GM12878 (cell line): ENCODE data around the gene RFC4. TPM values are rescaled to one million over a fixed set of nuclear protein-coding genes. Genes with fewer than 3 reads are reported as not detected.
A peak's percentile ranks its signal among the peaks of the same experiment; 100 is the strongest.

Experiments
- KLF5 ChIP-seq: fragments of 450-650 bp; IDR thresholded peaks from 2 replicates; pipeline ENCODE4 v1.6.1; 2014; ENCODE audit warnings: mild to moderate bottlenecking; ENCODE audit not compliant: partially characterized antibody
- NBN ChIP-seq: fragments of 450-650 bp; IDR thresholded peaks from 2 replicates; pipeline ENCODE4 v1.6.1; 2016
- POU2F2 ChIP-seq: IDR thresholded peaks from 3 replicates; pipeline ENCODE4 v1.6.1; 2011; ENCODE audit warnings: low read depth, mild to moderate bottlenecking, low read length, borderline replicate concordance
- TAF1 ChIP-seq: IDR thresholded peaks from 2 replicates; pipeline ENCODE4 v1.6.1; 2011; ENCODE audit warnings: mild to moderate bottlenecking, low read depth, low read length, borderline replicate concordance
- ZSCAN29 ChIP-seq: fragments of 450-650 bp; IDR thresholded peaks from 2 replicates; pipeline ENCODE4 v1.6.1; 2017; ENCODE audit warnings: mild to moderate bottlenecking, moderate library complexity
- polyA plus RNA-seq, 11 experiments: library from polyadenylated mRNA; depleted of rRNA in 4 of 11; unstranded in 6 of 11; stranded (reverse) in 5 of 11; fragments of >200 nt; fragmentation: Nextera tagmentation in 4 of 11; fragmentation: Illumina TruSeq in 1 of 11; extraction: Ambion mirVana in 4 of 11; extraction: Trizol in 1 of 11; gene quantifications; 1 replicate in 1 of 11; 2 replicates in 10 of 11; pipeline versions ENCODE4 v1.2.1 to v1.2.3, GENCODE V29; 2011 to 2016; ENCODE audit warnings: inconsistent platforms in 2 of 11, missing spikeins in 2 of 11, low read depth in 1 of 11
- total RNA-seq, 4 experiments: library from RNA; depleted of rRNA in 3 of 4; stranded (reverse); fragments of >200 nt in 3 of 4; fragmentation: Illumina TruSeq in 1 of 4; extraction: Trizol in 1 of 4; gene quantifications; 2 replicates each; pipeline versions ENCODE4 v1.2.1 to v1.2.3, GENCODE V29; 2013 to 2021
- TF ChIP-seq, protein P1 (sequence below): IDR thresholded peaks from 2 replicates; pipeline ENCODE4 v1.6.1; 2012; ENCODE audit warnings: improper control_type of control experiment, low read depth, low read length; ENCODE audit not compliant: insufficient replicate concordance
- TF ChIP-seq, protein P2 (sequence below): IDR thresholded peaks from 2 replicates; pipeline ENCODE4 v1.6.1; 2011; ENCODE audit warnings: borderline replicate concordance, low read depth, mild to moderate bottlenecking, moderate library complexity, mixed read lengths, low read length; ENCODE audit not compliant: insufficient read depth; ENCODE audit errors: extremely low read length
- TF ChIP-seq, protein P3 (sequence below): fragments of 150-350 bp; IDR thresholded peaks from 2 replicates; pipeline ENCODE4 v1.6.1; 2014; ENCODE audit warnings: mild to moderate bottlenecking, low read depth, low read length
- TF ChIP-seq, protein P4 (sequence below): fragments of 450-650 bp; IDR thresholded peaks from 2 replicates; pipeline ENCODE4 v1.6.1; 2018; ENCODE audit warnings: mild to moderate bottlenecking, low read depth, moderate library complexity; ENCODE audit not compliant: partially characterized antibody
- TF ChIP-seq, protein P5 (sequence below): fragments of 450-650 bp; IDR thresholded peaks from 2 replicates; pipeline ENCODE4 v1.6.1; 2016; ENCODE audit warnings: mild to moderate bottlenecking
- TF ChIP-seq, protein P6 (sequence below): fragments of 450-650 bp; IDR thresholded peaks from 2 replicates; pipeline ENCODE4 v1.6.1; 2018; ENCODE audit warnings: borderline replicate concordance, mild to moderate bottlenecking; ENCODE audit not compliant: partially characterized antibody

The RFC4 gene
- total and polyA plus RNA-seq, 10 of the 15 experiments (the other 5 are each of a cell fraction or from before 2014, with no cell fraction given) = 49.1 to 144 (median 112) TPM

DNA sequence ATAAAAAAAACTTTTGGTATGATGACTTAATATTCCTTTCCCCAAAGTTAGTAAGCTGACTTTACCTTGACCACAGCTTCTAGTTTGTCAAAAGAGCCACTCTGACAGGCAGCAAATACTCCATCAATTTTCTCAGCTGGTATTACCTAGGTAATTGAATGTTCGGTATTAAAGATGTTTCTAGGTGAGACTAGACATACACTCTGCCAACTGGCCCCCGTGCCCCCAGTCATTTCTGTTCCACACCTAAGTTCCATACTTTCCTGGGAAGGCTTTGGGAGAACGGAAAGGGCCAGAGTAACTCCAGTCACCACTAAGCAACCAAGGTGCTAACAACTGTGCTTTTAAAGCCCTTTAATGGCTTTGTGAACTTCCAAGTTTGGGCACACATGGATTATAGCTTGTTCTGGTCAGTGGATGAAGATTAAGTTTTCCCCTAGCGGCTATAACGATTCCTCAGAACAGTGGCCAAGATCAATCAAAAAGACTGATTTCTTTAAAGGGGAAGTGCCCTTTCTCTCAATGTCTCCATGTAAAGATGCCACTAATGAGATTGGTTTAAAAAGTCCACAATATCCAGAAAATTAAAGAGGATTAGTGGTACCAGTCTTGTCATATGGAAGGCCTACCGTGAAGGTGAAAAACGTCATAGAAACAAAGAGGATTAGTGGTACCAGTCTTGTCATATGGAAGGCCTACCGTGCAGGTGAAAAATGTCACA, 15.9 kb downstream of the RFC4 start (continued):
- TF ChIP-seq, protein P1, sequence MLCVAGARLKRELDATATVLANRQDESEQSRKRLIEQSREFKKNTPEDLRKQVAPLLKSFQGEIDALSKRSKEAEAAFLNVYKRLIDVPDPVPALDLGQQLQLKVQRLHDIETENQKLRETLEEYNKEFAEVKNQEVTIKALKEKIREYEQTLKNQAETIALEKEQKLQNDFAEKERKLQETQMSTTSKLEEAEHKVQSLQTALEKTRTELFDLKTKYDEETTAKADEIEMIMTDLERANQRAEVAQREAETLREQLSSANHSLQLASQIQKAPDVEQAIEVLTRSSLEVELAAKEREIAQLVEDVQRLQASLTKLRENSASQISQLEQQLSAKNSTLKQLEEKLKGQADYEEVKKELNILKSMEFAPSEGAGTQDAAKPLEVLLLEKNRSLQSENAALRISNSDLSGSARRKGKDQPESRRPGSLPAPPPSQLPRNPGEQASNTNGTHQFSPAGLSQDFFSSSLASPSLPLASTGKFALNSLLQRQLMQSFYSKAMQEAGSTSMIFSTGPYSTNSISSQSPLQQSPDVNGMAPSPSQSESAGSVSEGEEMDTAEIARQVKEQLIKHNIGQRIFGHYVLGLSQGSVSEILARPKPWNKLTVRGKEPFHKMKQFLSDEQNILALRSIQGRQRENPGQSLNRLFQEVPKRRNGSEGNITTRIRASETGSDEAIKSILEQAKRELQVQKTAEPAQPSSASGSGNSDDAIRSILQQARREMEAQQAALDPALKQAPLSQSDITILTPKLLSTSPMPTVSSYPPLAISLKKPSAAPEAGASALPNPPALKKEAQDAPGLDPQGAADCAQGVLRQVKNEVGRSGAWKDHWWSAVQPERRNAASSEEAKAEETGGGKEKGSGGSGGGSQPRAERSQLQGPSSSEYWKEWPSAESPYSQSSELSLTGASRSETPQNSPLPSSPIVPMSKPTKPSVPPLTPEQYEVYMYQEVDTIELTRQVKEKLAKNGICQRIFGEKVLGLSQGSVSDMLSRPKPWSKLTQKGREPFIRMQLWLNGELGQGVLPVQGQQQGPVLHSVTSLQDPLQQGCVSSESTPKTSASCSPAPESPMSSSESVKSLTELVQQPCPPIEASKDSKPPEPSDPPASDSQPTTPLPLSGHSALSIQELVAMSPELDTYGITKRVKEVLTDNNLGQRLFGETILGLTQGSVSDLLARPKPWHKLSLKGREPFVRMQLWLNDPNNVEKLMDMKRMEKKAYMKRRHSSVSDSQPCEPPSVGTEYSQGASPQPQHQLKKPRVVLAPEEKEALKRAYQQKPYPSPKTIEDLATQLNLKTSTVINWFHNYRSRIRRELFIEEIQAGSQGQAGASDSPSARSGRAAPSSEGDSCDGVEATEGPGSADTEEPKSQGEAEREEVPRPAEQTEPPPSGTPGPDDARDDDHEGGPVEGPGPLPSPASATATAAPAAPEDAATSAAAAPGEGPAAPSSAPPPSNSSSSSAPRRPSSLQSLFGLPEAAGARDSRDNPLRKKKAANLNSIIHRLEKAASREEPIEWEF = no peak
- TF ChIP-seq ZSCAN29 (no peak), KLF5 (no peak), POU2F2 (no peak), TAF1 (0 out of 2 replicates have a peak, but pooled peaks have one; percentile 17), NBN (no peak)
- TF ChIP-seq, protein P2, sequence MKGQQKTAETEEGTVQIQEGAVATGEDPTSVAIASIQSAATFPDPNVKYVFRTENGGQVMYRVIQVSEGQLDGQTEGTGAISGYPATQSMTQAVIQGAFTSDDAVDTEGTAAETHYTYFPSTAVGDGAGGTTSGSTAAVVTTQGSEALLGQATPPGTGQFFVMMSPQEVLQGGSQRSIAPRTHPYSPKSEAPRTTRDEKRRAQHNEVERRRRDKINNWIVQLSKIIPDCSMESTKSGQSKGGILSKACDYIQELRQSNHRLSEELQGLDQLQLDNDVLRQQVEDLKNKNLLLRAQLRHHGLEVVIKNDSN = no peak
- TF ChIP-seq, protein P3, sequence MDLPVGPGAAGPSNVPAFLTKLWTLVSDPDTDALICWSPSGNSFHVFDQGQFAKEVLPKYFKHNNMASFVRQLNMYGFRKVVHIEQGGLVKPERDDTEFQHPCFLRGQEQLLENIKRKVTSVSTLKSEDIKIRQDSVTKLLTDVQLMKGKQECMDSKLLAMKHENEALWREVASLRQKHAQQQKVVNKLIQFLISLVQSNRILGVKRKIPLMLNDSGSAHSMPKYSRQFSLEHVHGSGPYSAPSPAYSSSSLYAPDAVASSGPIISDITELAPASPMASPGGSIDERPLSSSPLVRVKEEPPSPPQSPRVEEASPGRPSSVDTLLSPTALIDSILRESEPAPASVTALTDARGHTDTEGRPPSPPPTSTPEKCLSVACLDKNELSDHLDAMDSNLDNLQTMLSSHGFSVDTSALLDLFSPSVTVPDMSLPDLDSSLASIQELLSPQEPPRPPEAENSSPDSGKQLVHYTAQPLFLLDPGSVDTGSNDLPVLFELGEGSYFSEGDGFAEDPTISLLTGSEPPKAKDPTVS = no peak
- TF ChIP-seq, protein P4, sequence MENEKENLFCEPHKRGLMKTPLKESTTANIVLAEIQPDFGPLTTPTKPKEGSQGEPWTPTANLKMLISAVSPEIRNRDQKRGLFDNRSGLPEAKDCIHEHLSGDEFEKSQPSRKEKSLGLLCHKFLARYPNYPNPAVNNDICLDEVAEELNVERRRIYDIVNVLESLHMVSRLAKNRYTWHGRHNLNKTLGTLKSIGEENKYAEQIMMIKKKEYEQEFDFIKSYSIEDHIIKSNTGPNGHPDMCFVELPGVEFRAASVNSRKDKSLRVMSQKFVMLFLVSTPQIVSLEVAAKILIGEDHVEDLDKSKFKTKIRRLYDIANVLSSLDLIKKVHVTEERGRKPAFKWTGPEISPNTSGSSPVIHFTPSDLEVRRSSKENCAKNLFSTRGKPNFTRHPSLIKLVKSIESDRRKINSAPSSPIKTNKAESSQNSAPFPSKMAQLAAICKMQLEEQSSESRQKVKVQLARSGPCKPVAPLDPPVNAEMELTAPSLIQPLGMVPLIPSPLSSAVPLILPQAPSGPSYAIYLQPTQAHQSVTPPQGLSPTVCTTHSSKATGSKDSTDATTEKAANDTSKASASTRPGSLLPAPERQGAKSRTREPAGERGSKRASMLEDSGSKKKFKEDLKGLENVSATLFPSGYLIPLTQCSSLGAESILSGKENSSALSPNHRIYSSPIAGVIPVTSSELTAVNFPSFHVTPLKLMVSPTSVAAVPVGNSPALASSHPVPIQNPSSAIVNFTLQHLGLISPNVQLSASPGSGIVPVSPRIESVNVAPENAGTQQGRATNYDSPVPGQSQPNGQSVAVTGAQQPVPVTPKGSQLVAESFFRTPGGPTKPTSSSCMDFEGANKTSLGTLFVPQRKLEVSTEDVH = peak; percentile 14
- TF ChIP-seq, protein P5, sequence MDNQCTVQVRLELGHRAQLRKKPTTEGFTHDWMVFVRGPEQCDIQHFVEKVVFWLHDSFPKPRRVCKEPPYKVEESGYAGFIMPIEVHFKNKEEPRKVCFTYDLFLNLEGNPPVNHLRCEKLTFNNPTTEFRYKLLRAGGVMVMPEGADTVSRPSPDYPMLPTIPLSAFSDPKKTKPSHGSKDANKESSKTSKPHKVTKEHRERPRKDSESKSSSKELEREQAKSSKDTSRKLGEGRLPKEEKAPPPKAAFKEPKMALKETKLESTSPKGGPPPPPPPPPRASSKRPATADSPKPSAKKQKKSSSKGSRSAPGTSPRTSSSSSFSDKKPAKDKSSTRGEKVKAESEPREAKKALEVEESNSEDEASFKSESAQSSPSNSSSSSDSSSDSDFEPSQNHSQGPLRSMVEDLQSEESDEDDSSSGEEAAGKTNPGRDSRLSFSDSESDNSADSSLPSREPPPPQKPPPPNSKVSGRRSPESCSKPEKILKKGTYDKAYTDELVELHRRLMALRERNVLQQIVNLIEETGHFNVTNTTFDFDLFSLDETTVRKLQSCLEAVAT = no peak
- TF ChIP-seq, protein P6, sequence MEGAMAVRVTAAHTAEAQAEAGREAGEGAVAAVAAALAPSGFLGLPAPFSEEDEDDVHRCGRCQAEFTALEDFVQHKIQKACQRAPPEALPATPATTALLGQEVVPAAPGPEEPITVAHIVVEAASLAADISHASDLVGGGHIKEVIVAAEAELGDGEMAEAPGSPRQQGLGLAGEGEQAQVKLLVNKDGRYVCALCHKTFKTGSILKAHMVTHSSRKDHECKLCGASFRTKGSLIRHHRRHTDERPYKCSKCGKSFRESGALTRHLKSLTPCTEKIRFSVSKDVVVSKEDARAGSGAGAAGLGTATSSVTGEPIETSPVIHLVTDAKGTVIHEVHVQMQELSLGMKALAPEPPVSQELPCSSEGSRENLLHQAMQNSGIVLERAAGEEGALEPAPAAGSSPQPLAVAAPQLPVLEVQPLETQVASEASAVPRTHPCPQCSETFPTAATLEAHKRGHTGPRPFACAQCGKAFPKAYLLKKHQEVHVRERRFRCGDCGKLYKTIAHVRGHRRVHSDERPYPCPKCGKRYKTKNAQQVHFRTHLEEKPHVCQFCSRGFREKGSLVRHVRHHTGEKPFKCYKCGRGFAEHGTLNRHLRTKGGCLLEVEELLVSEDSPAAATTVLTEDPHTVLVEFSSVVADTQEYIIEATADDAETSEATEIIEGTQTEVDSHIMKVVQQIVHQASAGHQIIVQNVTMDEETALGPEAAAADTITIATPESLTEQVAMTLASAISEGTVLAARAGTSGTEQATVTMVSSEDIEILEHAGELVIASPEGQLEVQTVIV = no peak
